PFSK-1 (cell line): ENCODE results near the gene HNRNPAB.

Experiments
- POLR2AphosphoS5 ChIP-seq: IDR thresholded peaks from 2 replicates; pipeline ENCODE4 v1.6.1; 2012; ENCODE audit warnings: low read depth, mild to moderate bottlenecking, control low read depth, low read length, moderate library complexity
- TF ChIP-seq, protein P1 (sequence below), 2 experiments: IDR thresholded peaks; 2 replicates each; pipeline versions ENCODE4 v1.6.1 to v1.8.0; 2011 to 2012; ENCODE audit warnings: low read depth in 2 of 2, low read length in 2 of 2, control low read depth in 1 of 2, inconsistent platforms in 1 of 2, mild to moderate bottlenecking in 1 of 2, moderate library complexity in 1 of 2; ENCODE audit not compliant: insufficient read depth in 1 of 2

DNA sequence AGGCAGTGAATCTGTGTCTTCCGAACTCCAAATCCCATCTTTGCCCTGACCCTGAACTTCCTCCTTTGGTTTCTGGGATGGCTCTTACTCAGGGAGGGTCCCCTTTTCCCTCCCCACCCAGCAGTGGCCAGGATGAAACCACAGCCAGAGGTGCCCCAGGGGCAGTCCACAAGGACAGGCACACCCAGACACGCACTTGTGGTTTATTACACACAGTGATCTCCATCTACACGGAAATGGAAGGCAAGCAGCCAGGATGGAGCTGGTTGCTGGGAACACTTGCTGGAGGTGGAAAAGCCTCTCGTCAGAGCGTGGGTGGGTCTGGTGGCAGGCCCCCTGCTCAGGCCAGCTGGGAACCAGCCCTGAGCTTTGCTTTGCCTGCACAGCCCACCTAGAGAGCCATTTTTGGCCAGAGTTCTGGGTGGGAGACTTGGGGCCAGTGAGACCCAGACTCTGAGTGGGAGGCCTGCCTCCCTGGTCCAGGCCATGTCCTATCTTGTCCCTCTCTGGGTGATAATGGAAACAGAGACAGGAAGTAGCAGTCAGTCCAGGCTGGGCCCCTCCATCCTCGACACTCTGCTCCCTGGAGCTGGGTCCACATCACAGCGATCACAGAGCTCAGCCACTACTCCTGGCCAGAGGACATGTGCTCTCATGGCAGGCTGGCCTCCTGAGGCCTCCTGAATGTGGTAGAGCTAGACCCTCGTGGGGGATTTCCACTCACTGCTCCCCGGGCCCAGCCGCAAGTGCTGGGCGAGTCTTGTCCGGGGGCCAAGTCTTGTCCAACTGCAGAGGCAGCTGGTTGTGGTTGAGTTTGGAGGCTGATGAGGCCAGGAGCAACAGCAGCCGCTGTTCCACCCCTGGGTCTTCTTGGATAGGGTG lies 33.3 kb downstream of the HNRNPAB start:
- TF ChIP-seq, protein P1, sequence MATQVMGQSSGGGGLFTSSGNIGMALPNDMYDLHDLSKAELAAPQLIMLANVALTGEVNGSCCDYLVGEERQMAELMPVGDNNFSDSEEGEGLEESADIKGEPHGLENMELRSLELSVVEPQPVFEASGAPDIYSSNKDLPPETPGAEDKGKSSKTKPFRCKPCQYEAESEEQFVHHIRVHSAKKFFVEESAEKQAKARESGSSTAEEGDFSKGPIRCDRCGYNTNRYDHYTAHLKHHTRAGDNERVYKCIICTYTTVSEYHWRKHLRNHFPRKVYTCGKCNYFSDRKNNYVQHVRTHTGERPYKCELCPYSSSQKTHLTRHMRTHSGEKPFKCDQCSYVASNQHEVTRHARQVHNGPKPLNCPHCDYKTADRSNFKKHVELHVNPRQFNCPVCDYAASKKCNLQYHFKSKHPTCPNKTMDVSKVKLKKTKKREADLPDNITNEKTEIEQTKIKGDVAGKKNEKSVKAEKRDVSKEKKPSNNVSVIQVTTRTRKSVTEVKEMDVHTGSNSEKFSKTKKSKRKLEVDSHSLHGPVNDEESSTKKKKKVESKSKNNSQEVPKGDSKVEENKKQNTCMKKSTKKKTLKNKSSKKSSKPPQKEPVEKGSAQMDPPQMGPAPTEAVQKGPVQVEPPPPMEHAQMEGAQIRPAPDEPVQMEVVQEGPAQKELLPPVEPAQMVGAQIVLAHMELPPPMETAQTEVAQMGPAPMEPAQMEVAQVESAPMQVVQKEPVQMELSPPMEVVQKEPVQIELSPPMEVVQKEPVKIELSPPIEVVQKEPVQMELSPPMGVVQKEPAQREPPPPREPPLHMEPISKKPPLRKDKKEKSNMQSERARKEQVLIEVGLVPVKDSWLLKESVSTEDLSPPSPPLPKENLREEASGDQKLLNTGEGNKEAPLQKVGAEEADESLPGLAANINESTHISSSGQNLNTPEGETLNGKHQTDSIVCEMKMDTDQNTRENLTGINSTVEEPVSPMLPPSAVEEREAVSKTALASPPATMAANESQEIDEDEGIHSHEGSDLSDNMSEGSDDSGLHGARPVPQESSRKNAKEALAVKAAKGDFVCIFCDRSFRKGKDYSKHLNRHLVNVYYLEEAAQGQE (IDR thresholded peaks at IDR 0.05; ENCODE audit: insufficient read depth in 1 of 2, low read depth in 2 of 2, low read length in 2 of 2): no peak
- TF ChIP-seq POLR2AphosphoS5: no peak
